Lung (tissue), 12 donors: ENCODE data around the gene ARHGAP42. TPM values are rescaled to one million over a fixed set of nuclear protein-coding genes. Genes with fewer than 3 reads are reported as not detected.

ENCODE experiments used
- ATAC-seq: fragments of 200-7000 bp; cut with Tn5 transposase; one replicate; pipeline ENCODE4 v1.9.1; 2020; ENCODE audit warnings: moderate number of reproducible peaks; ENCODE audit not compliant: insufficient read depth, low FRiP score
- DNase-seq, 3 donors: peaks; one replicate each; pipeline ENCODE4 v3.0.0-alpha.2; 2013 to 2017
- H3K27ac ChIP-seq, 2 donors: one replicate each; pipeline ENCODE4 v1.5.1; 2013; ENCODE audit warnings: mild to moderate bottlenecking in 2 of 2, moderate library complexity in 2 of 2, control low read depth in 1 of 2, inconsistent platforms in 1 of 2, low read depth in 1 of 2, low read length in 1 of 2
- H3K27me3 ChIP-seq, 3 donors: one replicate each; pipeline ENCODE4 v1.5.1; 2013; ENCODE audit warnings: low read length in 2 of 3; ENCODE audit not compliant: control insufficient read depth in 3 of 3, insufficient read depth in 3 of 3
- H3K36me3 ChIP-seq, 4 donors: one replicate each; pipeline ENCODE4 v1.5.1; 2013; ENCODE audit warnings: low read length in 4 of 4, mild to moderate bottlenecking in 1 of 4, moderate library complexity in 1 of 4; ENCODE audit not compliant: control insufficient read depth in 4 of 4, insufficient read depth in 4 of 4
- H3K4me1 ChIP-seq, 5 donors: one replicate each; pipeline ENCODE4 v1.5.1; 2013; ENCODE audit warnings: low read length in 5 of 5, mild to moderate bottlenecking in 2 of 5, moderate library complexity in 1 of 5; ENCODE audit not compliant: control insufficient read depth in 5 of 5, insufficient read depth in 5 of 5
- H3K4me3 ChIP-seq: one replicate; pipeline ENCODE4 v1.5.1; 2013; ENCODE audit warnings: mild to moderate bottlenecking, control low read depth, moderate library complexity
- H3K9ac ChIP-seq, 2 donors: one replicate each; pipeline ENCODE4 v1.5.1; 2013; ENCODE audit warnings: low read length in 2 of 2, control low read depth in 1 of 2; ENCODE audit not compliant: insufficient read depth in 1 of 2
- H3K9me3 ChIP-seq, 4 donors: one replicate each; pipeline ENCODE4 v1.5.1; 2013; ENCODE audit warnings: low read length in 3 of 4, mild to moderate bottlenecking in 1 of 4, moderate library complexity in 1 of 4; ENCODE audit not compliant: control insufficient read depth in 4 of 4, insufficient read depth in 3 of 4
- WGBS, 2 donors: extraction: QIAGEN DNeasy Blood & Tissue Kit; methylation state at CpG; one replicate each; pipeline ENCODE4 v1.1.7; 2013; 5-methylcytosine and 5-hydroxymethylcytosine counted together
- polyA plus RNA-seq, 2 donors: library from polyadenylated mRNA; stranded (reverse); fragments of 200-250 nt; gene quantifications; one replicate each; pipeline ENCODE4 v1.2.1, GENCODE V29; 2013
- total RNA-seq, 2 donors: library from RNA; depleted of rRNA in 1 of 2; stranded (reverse); fragments of >200 nt in 1 of 2; gene quantifications; one replicate each; pipeline ENCODE4 v1.2.1, GENCODE V29; 2014 to 2021
- TF ChIP-seq, protein P1 (sequence below): IDR thresholded peaks from 2 replicates; pipeline ENCODE4 v1.5.1; 2012; ENCODE audit warnings: mild to moderate bottlenecking; ENCODE audit errors: control extremely low read depth, extremely low read depth
- donor health status: control.
- donor health status: control.
- donor health status: Bipolar disorder and iron deficiency.
- donor health status: healthy.
- donor health status: DM: yes; HTN: yes; CAD: no.

ARHGAP42 gene
- total and polyA plus RNA-seq, 4 donors = 4.1 to 58.6 (median 10.3) TPM

DNA sequence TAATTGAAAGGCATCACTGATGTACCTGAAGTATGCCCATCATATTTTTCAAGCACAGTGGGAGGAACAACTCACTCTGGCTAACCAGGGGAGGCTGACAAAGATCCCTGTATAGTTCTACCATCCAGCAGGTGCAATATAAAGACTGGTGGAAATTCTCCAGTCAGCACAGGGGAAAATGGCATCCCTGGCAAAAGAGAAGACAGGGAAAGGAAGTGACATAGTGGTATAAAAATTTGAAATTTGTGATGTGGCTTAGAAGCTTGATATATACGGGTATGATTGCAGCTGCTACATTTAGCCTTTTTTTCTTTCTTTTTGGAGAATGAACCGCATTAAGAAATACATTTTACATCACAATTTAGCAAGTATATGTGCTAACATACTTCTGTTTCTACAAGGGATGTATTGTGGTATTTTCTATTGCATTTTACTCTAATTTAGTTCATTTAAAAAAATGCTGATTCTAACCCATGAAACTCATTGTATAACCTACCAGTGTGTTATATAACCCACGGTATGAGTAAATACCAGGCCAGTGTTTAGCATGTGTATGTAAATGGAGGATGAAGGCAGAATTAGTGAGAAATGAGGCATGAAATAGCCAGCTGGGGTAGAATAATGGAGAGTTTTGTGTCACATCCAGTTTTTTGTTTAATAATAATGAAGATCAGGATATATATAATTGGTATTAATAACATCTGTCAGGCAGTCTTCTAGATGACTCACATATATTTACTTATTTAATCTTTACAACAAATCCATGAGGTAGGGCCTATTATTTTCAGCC lies 186.1 kb downstream of the ARHGAP42 start:
- H3K4me1 ChIP-seq = peaks cover 0 to 3% (median 0%) of the 10 kb centered on the region in 5 donors
- no peak for ATAC-seq
- no peak overlapping the region for H3K4me3 ChIP-seq
- H3K9ac ChIP-seq = no peak overlapping the region
- WGBS, 2 donors = 87 to 88% methylated on average over 3 of the region's 3 CpGs
- no peaks in the 10 kb centered on the region for H3K9me3 ChIP-seq
- no peak overlapping the region for H3K27ac ChIP-seq
- H3K27me3 ChIP-seq = no peaks in the 10 kb centered on the region
- H3K36me3 ChIP-seq = peaks cover 0 to 2% (median 0%) of the 10 kb centered on the region in 4 donors
- DNase-seq = no peak
- TF ChIP-seq, protein P1, sequence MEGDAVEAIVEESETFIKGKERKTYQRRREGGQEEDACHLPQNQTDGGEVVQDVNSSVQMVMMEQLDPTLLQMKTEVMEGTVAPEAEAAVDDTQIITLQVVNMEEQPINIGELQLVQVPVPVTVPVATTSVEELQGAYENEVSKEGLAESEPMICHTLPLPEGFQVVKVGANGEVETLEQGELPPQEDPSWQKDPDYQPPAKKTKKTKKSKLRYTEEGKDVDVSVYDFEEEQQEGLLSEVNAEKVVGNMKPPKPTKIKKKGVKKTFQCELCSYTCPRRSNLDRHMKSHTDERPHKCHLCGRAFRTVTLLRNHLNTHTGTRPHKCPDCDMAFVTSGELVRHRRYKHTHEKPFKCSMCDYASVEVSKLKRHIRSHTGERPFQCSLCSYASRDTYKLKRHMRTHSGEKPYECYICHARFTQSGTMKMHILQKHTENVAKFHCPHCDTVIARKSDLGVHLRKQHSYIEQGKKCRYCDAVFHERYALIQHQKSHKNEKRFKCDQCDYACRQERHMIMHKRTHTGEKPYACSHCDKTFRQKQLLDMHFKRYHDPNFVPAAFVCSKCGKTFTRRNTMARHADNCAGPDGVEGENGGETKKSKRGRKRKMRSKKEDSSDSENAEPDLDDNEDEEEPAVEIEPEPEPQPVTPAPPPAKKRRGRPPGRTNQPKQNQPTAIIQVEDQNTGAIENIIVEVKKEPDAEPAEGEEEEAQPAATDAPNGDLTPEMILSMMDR = no peak

DNA sequence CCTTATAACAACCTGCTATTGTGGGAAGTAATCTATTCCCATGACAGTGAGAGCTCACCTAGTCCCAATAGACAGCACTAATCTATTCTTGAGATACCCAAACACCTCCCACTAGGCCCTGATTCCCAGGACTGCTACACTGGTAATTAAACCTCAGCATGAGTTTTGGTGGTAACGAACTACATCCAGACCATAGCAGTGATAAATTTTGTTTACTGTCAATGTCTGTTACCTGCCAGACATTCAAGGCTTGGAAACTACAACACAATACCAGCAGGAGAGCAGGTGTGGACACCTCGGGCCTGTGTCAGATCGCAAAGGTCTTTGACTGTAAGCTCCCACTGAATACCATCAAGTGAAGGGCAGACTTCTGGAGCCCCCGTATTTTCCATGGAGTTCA lies 187.1 kb downstream of the ARHGAP42 start:
- Histone ChIP-seq H3K27me3 (no peaks in the 10 kb centered on the region), H3K9ac (no peak overlapping the region), H3K36me3 (peaks cover 0 to 2% (median 0%) of the 10 kb centered on the region in 4 donors), H3K27ac (no peak overlapping the region), H3K9me3 (no peaks in the 10 kb centered on the region), H3K4me1 (peaks cover 0 to 3% (median 0%) of the 10 kb centered on the region in 5 donors), H3K4me3 (no peak overlapping the region)
- TF ChIP-seq, protein P1 = no peak
- no peak for ATAC-seq
- no peak for DNase-seq
- 90 to 93% methylated on average over 4 of the region's 4 CpGs for WGBS, 2 donors

DNA sequence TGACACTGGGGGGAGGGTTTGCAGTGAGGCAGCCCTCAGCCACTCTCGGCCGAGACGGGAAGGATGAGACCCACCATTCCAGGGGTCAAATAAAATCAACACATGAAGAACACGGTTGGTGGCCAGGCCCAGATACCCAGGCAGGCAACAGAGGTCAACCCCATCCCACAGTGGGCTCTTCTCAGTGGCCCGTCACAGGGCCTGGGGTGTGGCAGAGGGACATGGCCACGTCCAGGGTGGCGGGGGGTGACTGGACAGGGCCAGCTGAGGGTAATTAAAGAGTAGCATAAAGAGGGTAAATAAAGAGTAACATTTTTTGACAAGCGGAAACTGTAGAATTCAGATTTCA lies 188.4 kb downstream of the ARHGAP42 start:
- Histone ChIP-seq H3K4me3 (no peak overlapping the region), H3K9ac (no peak overlapping the region), H3K4me1 (no peaks in the 10 kb centered on the region), H3K27ac (no peak overlapping the region), H3K27me3 (no peaks in the 10 kb centered on the region), H3K36me3 (peaks cover 0 to 2% (median 0%) of the 10 kb centered on the region in 4 donors), H3K9me3 (no peaks in the 10 kb centered on the region)
- TF ChIP-seq, protein P1 = no peak
- ATAC-seq = no peak
- DNase-seq = no peak
- WGBS, 2 donors = 89 to 90% methylated on average over 8 of the region's 8 CpGs
